HG03442 (cell line): ENCODE data around the gene HECA.
"Not testable (repeated sequence)": the region's sequence is repeated elsewhere in the genome, so short reads cannot be mapped to it uniquely, and the experiment has no call there.

ENCODE experiments used
- ATAC-seq: cut with Tn5 transposase; IDR thresholded peaks from one replicate; pipeline ENCODE4 v1.9.1; 2021; ENCODE audit warnings: mild to moderate bottlenecking, moderate library complexity; ENCODE audit not compliant: unreplicated experiment

Gene HECA

DNA sequence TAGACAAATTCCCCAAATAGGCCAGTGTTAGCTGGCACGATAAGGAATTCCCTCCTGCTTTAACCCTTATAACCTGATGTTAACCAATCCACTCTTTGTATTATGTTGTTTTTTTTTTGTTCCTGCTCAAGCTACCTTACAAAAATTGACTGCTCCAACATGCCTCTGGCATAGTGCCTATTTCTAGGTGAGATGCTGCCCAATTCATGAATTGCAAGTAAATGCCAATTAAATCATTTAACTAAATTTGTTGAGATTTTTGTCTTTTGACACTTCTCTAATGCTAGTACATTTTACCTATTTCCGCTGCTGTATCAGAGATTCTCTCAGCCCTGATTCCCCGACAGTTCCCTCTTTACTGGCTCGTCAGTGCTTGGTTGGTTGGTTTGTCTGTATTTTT is 66.5 kb downstream of the HECA start:
- no peak for ATAC-seq

DNA sequence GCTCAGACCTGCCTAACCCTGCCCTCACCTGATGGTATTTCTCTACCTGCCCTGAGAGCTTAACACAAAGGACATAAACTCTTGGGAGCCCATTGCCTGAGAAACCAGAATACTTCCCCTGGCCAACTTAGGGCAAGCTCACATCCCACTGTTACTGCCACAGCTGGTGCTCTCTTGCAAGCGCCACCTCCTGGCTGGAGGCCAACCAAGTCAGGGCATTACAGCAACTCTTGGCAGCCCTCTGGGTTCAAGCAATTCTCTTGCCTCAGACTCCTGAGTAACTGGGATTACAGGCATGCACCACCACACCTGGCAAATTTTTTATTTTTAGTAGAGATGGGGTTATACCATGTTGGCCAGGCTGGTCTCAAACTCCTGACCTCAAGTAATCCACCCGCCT is 70.1 kb downstream of the HECA start:
- no peak for ATAC-seq

DNA sequence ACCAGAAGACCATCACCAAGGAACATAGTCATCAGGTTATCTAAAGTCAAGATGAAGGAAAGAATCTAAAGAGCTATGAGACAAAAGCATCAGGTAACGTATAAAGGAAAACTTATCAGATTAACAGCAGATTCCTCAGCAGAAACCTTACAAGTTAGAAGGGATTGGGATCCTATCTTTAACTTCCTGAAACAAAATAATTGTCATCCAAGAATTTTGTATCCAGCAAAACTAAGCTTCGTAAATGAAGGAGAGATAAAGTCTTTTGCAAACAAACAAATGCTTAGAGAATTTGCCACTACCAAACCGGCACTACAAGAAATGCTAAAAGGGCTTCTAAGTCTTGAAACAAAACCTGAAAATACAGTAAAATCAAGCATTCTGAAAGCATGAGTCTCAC is 71.0 kb downstream of the HECA start:
- no peak for ATAC-seq

DNA sequence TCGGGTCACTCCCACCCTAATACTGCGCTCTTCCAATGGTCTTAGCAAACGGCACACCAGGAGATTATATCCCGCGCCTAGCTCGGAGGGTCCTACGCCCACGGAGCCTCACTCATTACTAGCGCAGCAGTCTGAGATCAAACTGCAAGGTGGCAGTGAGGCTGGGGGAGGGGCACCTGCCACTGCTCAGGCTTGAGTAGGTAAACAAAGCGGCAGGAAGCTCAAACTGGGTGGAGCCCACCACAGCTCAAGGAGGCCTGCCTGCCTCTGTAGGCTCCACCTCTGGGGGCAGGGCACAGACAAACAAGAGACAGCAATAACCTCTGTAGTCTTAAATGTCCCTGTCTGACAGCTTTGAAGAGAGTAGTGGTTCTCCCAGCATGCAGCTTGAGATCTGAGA is 75.9 kb downstream of the HECA start:
- ATAC-seq: not testable (repeated sequence)

DNA sequence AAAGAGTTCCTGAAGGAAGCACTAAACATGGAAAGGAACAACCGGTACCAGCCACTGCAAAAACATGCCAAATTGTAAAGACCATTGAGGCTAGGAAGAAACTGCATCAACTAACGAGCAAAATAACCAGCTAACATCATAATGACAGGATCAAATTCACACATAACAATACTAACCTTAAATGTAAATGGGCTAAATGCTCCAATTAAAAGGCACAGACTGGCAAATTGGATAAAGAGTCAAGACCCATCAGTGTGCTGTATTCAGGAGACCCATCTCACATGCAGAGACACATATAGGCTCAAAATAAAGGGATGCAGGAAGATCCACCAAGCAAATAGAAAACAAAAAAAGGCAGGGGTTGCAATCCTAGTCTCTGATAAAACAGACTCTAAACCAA is 77.6 kb downstream of the HECA start:
- not testable (repeated sequence) for ATAC-seq

DNA sequence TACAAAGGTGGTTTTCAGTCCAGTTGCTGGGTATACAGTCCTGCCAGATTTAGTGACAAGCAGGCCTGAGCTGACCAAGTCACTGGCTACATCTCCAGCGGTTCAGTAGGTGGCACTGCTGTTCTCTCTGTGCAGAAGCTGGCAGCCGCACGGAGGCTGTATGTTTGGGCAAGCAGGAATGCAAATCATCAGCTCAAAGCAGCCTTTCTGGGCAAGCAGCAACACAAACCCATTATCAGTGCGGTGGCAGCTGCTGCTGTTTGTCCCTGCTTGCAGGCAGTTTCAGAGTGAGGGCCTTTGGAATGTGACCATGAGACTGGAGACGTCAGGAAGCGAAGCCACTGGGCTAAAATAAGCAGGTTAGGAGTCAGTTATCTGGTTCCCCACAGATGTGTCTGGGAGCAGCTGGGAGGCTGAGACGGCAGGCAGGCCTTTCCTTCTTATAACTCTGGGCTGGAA is 84.4 kb downstream of the HECA start:
- peak; percentile 100 for ATAC-seq

DNA sequence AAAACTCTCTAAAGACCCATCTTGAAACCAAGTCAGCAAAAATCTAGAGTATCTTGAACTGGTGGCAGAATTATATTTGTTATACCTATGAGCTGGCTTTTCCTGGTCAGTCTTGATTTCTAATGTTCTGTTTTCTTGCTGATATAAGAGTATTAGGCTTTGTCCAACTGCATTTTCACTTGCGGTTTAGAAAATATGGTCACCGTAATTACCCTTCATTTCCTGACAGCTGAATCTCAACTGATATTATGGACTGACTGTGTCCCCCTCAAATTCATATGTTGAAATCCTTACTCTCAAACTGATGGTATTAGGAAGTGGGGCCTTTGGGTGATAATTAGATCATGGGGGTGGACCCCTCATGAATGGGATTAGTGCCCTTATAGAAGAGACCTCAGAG is 84.9 kb downstream of the HECA start:
- ATAC-seq: no peak

DNA sequence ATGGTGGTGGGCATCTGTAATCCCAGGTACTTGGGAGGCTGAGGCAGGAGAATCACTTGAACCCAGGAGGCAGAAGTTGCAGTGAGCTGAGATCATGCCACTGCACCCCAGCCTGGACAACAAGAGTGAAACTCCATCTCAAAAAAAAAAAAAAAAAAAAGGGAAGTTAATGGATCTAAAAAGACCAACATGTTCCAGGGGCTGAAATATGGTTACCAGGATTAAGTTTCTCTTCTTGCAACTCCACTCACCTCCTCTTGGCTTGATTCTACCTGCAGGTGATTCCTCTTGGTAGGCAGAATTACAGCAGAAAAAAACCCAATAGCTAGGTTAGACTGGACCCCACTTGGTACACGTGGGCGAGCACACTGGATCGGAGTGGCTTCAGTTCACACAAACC is 93.5 kb downstream of the HECA start:
- not testable (repeated sequence) for ATAC-seq
